VCaP (cell line): ENCODE results near the gene CIAPIN1.

Experiments used
- H3K27ac ChIP-seq: fragments of 450-650 bp; 2 replicates; pipeline ENCODE4 v1.5.1; 2017
- CTCF ChIP-seq: fragments of 450-650 bp; conservative IDR thresholded peaks from 2 replicates; pipeline ENCODE4 v1.5.1; 2017; ENCODE audit warnings: mild to moderate bottlenecking, moderate library complexity

The CIAPIN1 gene

DNA sequence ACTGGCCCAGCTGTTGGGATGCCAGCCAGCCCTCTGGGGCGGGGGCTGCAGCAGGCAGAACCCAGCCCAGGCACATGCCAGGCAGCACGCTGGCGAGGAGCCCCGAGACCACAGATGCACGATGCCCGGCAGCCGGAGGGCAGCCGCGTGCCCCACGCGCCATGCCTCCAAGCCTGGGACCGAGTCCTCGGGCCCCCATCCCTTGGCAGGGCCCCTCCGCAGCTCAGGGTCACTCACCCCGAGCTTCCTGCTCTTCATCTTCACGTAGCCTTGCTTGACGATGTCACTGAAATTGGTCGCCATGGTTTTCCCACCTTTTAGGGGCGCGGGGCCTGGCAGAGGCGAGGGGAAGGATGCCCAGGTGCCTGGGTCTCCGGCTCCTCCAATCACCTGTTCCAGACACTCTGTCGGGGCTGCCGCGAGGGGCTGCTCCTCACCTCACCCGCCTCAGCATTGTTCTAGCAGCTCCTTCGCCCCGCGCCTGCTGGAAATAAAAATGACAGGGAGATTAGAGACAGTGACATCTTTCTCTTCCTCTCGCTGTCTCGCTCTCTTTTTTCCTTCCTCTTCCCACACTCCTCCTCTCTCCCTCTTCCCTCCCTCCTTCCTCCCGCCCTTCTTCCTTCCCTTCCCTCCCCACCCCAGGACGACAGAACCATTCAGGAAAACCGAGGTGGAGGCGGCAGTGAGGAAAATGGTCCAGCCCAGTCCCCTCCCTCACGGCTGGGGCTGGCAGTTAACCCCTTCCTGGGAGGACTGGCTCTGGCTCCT lies 32.2 kb upstream of the CIAPIN1 start:
- H3K27ac ChIP-seq = no peak overlapping the region
- no peak for TF ChIP-seq CTCF

DNA sequence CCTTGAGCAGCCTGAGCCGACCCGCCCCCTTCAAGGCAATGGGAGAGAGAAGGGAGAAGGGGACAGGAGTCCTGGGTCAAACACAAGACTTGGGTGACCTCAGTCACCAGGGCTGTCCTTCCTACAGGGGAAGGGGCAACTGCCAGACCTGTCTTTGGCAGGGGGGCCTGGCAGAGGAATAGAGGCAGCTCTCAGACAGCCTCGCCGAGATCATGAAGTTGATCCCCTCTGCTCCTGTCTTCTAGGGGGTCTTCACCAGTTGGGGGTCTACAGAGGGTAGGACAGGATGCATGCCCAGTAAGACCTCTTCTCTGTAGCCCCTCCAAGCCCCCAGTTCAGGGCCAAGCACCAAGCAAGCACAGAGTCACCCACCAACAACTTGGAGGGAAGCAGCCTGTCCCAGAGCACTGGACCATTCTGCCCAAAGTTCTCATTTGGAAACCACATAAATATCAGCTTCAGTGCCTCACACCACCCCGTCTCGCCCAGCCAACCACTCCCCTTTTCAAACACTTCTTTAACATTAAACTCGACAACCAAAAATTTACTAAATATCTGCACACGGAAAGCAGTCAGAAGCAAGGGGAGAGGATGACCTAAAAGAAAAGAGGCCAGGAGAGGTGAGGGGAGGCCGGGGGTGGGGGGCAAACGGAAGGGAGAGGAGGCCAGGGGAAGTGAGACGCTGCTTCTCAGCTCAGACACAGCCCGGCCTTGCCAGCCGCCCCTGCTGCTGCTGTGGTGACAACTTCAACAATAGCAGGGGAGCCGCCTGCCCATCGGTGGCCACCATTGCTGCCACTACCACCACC lies 31.4 kb upstream of the CIAPIN1 start:
- H3K27ac ChIP-seq = no peak overlapping the region
- no peak for TF ChIP-seq CTCF

DNA sequence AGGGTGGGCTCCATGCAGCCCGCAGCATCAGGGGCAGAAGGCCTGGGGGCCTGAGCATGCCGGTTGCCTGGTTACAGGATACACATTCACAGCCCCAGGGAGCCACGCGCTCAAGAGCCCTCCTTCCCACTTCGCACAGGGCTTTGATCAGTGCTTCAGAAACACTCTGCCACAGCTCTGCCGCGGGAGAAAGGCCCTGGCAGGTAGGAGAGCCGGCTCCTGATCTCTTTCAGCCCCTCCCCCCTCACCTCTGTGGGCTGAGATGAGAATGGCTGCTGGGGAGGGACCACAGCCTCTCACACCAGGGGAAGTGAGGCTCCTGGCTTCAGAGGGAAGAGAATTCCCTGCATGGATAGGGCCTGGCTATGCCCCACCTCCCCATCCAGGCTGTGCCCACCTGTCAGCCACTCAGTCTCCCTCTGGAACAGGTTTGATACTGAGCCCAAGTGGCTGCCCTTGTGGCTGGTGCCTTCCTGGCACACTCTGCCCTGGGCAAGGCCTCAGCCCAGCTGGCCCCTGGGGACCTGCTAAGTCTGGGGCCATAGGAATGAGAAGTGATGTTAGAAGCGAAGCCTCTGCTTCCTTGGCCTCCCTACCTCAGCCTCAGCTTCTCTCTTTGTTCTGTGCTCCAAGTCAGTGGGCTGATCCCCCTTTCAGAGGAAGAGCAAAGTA lies 30.5 kb upstream of the CIAPIN1 start:
- TF ChIP-seq CTCF = no peak
- H3K27ac ChIP-seq = no peak overlapping the region

GRCh38 chr16:57476546-57477410 lies 29.6 kb upstream of the CIAPIN1 start:
- no peak overlapping the region for H3K27ac ChIP-seq
- no peak for TF ChIP-seq CTCF

DNA sequence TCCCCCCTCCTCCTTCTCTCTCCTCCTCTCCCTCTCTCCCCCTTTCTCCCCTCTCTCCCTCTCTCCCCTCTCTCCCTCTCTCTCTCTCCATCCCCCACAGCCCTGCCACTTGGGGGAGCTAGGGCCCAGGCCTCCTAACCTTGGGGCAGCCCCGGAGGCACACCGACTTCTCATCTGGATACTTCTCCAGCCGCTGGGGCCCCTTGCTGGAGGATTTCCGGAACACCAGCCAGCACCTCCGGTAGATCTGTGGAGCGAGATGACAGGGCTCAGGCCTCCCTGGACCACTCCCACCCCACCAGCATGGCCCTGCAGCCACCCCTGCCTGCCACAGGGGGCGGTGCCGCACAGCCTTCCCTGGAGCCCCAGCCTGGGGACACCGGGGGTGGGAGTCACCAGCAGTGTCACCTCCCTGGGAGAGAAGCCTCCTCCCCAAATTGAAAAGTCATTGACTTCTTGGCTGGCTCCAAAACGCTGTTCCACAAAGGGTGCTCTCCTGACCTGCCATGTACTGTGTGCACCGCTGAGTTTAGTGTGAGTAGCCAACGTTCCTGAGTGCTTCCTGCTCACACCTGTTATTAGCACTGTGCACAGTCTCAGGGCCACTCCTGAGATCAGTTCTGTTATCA lies 28.6 kb upstream of the CIAPIN1 start:
- 0 out of 2 replicates have a peak, but pooled peaks have one; percentile 8 for TF ChIP-seq CTCF
- no peak overlapping the region for H3K27ac ChIP-seq

DNA sequence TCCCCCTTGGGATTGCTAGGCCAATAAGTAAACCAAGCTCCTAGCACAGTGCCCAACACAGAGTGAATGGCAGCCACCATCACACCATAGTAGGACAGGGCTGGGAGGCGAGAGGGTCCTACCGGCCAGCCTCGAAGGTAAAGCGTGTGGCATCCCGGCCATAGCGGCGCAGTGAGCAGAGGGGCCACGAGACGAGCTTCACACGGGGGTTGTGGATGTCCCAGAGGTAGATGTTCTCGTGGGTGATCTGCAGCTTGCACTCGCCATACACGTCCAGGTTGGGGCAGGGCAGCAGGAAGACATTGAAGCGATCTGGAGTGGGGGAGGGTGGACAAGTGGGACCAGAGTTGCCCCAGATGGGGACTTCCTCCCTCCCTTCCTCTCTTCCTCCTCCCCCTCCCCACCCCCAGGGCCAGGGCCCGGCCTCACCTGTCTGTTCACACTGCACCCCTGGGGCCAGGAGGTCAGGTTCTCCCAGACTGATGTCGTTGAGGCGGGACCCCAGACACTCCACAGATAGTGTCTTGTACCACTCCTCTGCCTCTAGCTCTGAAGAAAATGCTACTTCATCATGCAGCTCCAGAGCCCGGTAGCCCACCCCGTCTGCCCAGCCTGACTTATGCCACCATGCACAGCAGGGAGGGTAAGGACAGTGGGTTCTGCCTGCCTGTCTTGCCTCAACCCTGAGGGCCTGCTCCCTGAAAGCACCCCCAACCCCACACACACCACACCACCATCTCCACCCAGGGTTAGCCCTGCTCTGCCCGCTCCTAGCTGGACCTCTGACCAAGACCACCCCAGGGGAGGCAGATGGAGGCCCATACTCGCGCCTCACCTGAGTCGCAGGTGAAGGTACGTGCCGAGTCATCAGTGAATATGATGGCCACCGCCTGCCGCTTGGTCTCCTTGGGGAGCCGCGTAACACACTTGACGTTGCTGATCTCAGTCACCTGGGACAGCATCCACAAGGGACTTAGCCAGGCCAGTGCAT lies 27.8 kb upstream of the CIAPIN1 start:
- no peak overlapping the region for H3K27ac ChIP-seq
- TF ChIP-seq CTCF = no peak
